Measurements from ENCODE around the gene VCP. TPM values are rescaled to one million over a fixed set of nuclear protein-coding genes. Genes with fewer than 3 reads are reported as not detected.

VCP gene
- polyA plus RNA-seq, 1 donor (not counting 4 experiments of a cell fraction or from before 2014, with no cell fraction given) = 414 TPM

- no peaks in the 10 kb centered on the region for H3K9me1 ChIP-seq (ENCODE audit: control insufficient read depth, extremely low read depth, insufficient read depth, low read length)
- peaks cover 41% of the 10 kb centered on the region for H3K4me1 ChIP-seq (ENCODE audit: control insufficient read depth, extremely low read depth, insufficient read depth, low read length)
- peaks cover 7% of the 10 kb centered on the region for H4K20me1 ChIP-seq (ENCODE audit: control insufficient read depth, extremely low read depth, insufficient read depth, low read length)
- TF ChIP-seq EZH2 (IDR thresholded peaks at IDR 0.05; ENCODE audit: low read length) (no peak), CTCF (optimal IDR thresholded peaks at IDR 0.05 in 1 of 3, IDR thresholded peaks at IDR 0.05 in 1 of 3, conservative IDR thresholded peaks at IDR 0.05 in 1 of 3; ENCODE audit: extremely low read depth in 1 of 3, insufficient read depth in 2 of 3, low read length in 3 of 3) (no peak)
- H3K9ac ChIP-seq (ENCODE audit: control insufficient read depth, extremely low read depth, insufficient read depth, low read length) = peak overlapping the region; percentile 67
- H3K79me2 ChIP-seq (ENCODE audit: control insufficient read depth, insufficient read depth, low read length) = peaks cover 31% of the 10 kb centered on the region
- dilution Hi-C loops (cut with MboI; ENCODE audit: extremely low pct_ligation_motif_present, low sequenced_read_pairs) = no loop called here
- H3K4me3 ChIP-seq (ENCODE audit: control insufficient read depth in 2 of 3, extremely low read depth in 1 of 3, insufficient read depth in 2 of 3, low read depth in 1 of 3, low read length in 3 of 3) = peak overlapping the region; percentile 64 to 84 (median 82)
- peak overlapping the region; percentile 84 for H3K27ac ChIP-seq (ENCODE audit: control insufficient read depth, insufficient read depth, low read length)
- H3K27me3 ChIP-seq (ENCODE audit: control insufficient read depth, extremely low read depth, insufficient read depth, low read length) = no peaks in the 10 kb centered on the region
- no peaks in the 10 kb centered on the region for H3K36me3 ChIP-seq (ENCODE audit: control insufficient read depth in 2 of 2, extremely low read depth in 1 of 2, insufficient read depth in 2 of 2, low read length in 2 of 2)
- no peaks in the 10 kb centered on the region for H3K9me3 ChIP-seq (ENCODE audit: control insufficient read depth, low read depth, low read length)
- H3K4me2 ChIP-seq (ENCODE audit: control insufficient read depth, extremely low read depth, insufficient read depth, low read depth, low read length) = peak overlapping the region; percentile 70
- DNase-seq (ENCODE audit: low read depth, low spot score) = no peak
- H2AFZ ChIP-seq (ENCODE audit: control insufficient read depth, low read length) = no peak overlapping the region
- FAIRE-seq = peak; percentile 59
Measured at GRCh38 chr9:35114840-35115628, 42.6 kb upstream of the VCP start.

- TF ChIP-seq CTCF (optimal IDR thresholded peaks at IDR 0.05 in 1 of 3, IDR thresholded peaks at IDR 0.05 in 1 of 3, conservative IDR thresholded peaks at IDR 0.05 in 1 of 3; ENCODE audit: extremely low read depth in 1 of 3, insufficient read depth in 2 of 3, low read length in 3 of 3) (no peak), EZH2 (IDR thresholded peaks at IDR 0.05; ENCODE audit: low read length) (no peak)
- FAIRE-seq (peak; percentile 97), DNase-seq (ENCODE audit: low read depth, low spot score) (peak; percentile 85)
- Histone ChIP-seq H2AFZ (ENCODE audit: control insufficient read depth, low read length) (peak overlapping the region; percentile 5), H3K36me3 (ENCODE audit: control insufficient read depth in 2 of 2, extremely low read depth in 1 of 2, insufficient read depth in 2 of 2, low read length in 2 of 2) (peaks cover 0 to 4% of the 10 kb centered on the region in 2 experiments), H3K9ac (ENCODE audit: control insufficient read depth, extremely low read depth, insufficient read depth, low read length) (peak overlapping the region; percentile 67), H3K4me3 (ENCODE audit: control insufficient read depth in 2 of 3, extremely low read depth in 1 of 3, insufficient read depth in 2 of 3, low read depth in 1 of 3, low read length in 3 of 3) (peak overlapping the region; percentile 64 to 84 (median 82)), H3K27me3 (ENCODE audit: control insufficient read depth, extremely low read depth, insufficient read depth, low read length) (no peaks in the 10 kb centered on the region), H3K79me2 (ENCODE audit: control insufficient read depth, insufficient read depth, low read length) (peaks cover 39% of the 10 kb centered on the region), H3K4me1 (ENCODE audit: control insufficient read depth, extremely low read depth, insufficient read depth, low read length) (peaks cover 43% of the 10 kb centered on the region), H3K27ac (ENCODE audit: control insufficient read depth, insufficient read depth, low read length) (peak overlapping the region; percentile 84), H3K9me3 (ENCODE audit: control insufficient read depth, low read depth, low read length) (no peaks in the 10 kb centered on the region), H4K20me1 (ENCODE audit: control insufficient read depth, extremely low read depth, insufficient read depth, low read length) (peaks cover 13% of the 10 kb centered on the region), H3K9me1 (ENCODE audit: control insufficient read depth, extremely low read depth, insufficient read depth, low read length) (no peaks in the 10 kb centered on the region), H3K4me2 (ENCODE audit: control insufficient read depth, extremely low read depth, insufficient read depth, low read depth, low read length) (peak overlapping the region; percentile 70)
- dilution Hi-C loops (cut with MboI; ENCODE audit: extremely low pct_ligation_motif_present, low sequenced_read_pairs) = no loop called here
Measured at GRCh38 chr9:35114113-35114839, 41.9 kb upstream of the VCP start.
